Liver (tissue), 9 donors: Measurements from ENCODE around the gene TANC1. TPM values are rescaled to one million over a fixed set of nuclear protein-coding genes. Genes with fewer than 3 reads are reported as not detected.

Source experiments
- DNase-seq: peaks from one replicate; pipeline ENCODE4 v3.0.0-alpha.2; 2017; ENCODE audit warnings: low spot score
- H3K27ac ChIP-seq, 2 donors: one replicate each; pipeline ENCODE4 v1.7.0; 2013; ENCODE audit warnings: inconsistent platforms in 2 of 2, low read length in 2 of 2, control low read depth in 1 of 2, low read depth in 1 of 2, mild to moderate bottlenecking in 1 of 2
- H3K27me3 ChIP-seq, 4 donors: one replicate each; pipeline versions ENCODE4 v1.6.1 to v1.7.0; 2013; ENCODE audit warnings: low read length in 3 of 4, inconsistent platforms in 1 of 4, mild to moderate bottlenecking in 1 of 4, moderate library complexity in 1 of 4; ENCODE audit not compliant: control insufficient read depth in 4 of 4, insufficient read depth in 4 of 4
- H3K36me3 ChIP-seq, 4 donors: one replicate each; pipeline versions ENCODE4 v1.6.1 to v1.7.0; 2013; ENCODE audit warnings: low read length in 3 of 4, mild to moderate bottlenecking in 3 of 4, low read depth in 1 of 4, moderate library complexity in 1 of 4; ENCODE audit not compliant: control insufficient read depth in 4 of 4, insufficient read depth in 3 of 4
- H3K4me1 ChIP-seq, 4 donors: one replicate each; pipeline versions ENCODE4 v1.6.1 to v1.7.0; 2013; ENCODE audit warnings: low read length in 3 of 4, mild to moderate bottlenecking in 3 of 4, moderate library complexity in 1 of 4; ENCODE audit not compliant: control insufficient read depth in 4 of 4, insufficient read depth in 4 of 4
- H3K4me3 ChIP-seq, 3 donors: one replicate each; pipeline versions ENCODE4 v1.6.1 to v1.7.0; 2013; ENCODE audit warnings: low read length in 3 of 3, control low read depth in 1 of 3, low read depth in 1 of 3, mild to moderate bottlenecking in 1 of 3
- H3K9ac ChIP-seq, 2 donors: one replicate each; pipeline ENCODE4 v1.7.0; 2013; ENCODE audit warnings: low read length in 2 of 2, mild to moderate bottlenecking in 2 of 2, moderate library complexity in 2 of 2, control low read depth in 1 of 2, low read depth in 1 of 2
- H3K9me3 ChIP-seq, 4 donors: one replicate each; pipeline versions ENCODE4 v1.6.1 to v1.7.0; 2013; ENCODE audit warnings: low read length in 3 of 4; ENCODE audit not compliant: control insufficient read depth in 4 of 4
- EGR1 ChIP-seq, 2 donors: IDR thresholded peaks; 2 replicates each; pipeline ENCODE4 v1.6.1; 2016 to 2018; ENCODE audit warnings: antibody characterized with exemption in 2 of 2, low read depth in 2 of 2
- FOXA1 ChIP-seq: IDR thresholded peaks from 2 replicates; pipeline ENCODE4 v1.6.1; 2016; ENCODE audit warnings: antibody characterized with exemption
- FOXA2 ChIP-seq: IDR thresholded peaks from 2 replicates; pipeline ENCODE4 v1.6.1; 2016; ENCODE audit warnings: antibody characterized with exemption
- GABPA ChIP-seq, 2 donors: IDR thresholded peaks in 1 of 2; conservative IDR thresholded peaks in 1 of 2; 2 replicates each; pipeline ENCODE4 v1.6.1; 2016; ENCODE audit warnings: antibody characterized with exemption in 2 of 2, mild to moderate bottlenecking in 1 of 2, moderate library complexity in 1 of 2
- HNF4A ChIP-seq, 2 donors: conservative IDR thresholded peaks; 2 replicates each; pipeline ENCODE4 v1.6.1; 2016; ENCODE audit warnings: antibody characterized with exemption in 2 of 2, mild to moderate bottlenecking in 2 of 2
- HNF4G ChIP-seq: IDR thresholded peaks from 2 replicates; pipeline ENCODE4 v1.6.1; 2016; ENCODE audit warnings: antibody characterized with exemption
- JUND ChIP-seq, 2 donors: IDR thresholded peaks; 2 replicates each; pipeline ENCODE4 v1.6.1; 2016; ENCODE audit warnings: antibody characterized with exemption in 2 of 2
- RAD21 ChIP-seq, 2 donors: IDR thresholded peaks; 2 replicates each; pipeline ENCODE4 v1.6.1; 2016; ENCODE audit warnings: antibody characterized with exemption in 2 of 2, mild to moderate bottlenecking in 2 of 2
- RXRA ChIP-seq, 2 donors: IDR thresholded peaks; 2 replicates each; pipeline ENCODE4 v1.6.1; 2017 to 2018; ENCODE audit warnings: antibody characterized with exemption in 2 of 2, mild to moderate bottlenecking in 1 of 2
- TAF1 ChIP-seq: conservative IDR thresholded peaks from 2 replicates; pipeline ENCODE4 v1.6.1; 2016; ENCODE audit warnings: antibody characterized with exemption, mild to moderate bottlenecking
- YY1 ChIP-seq: IDR thresholded peaks from 2 replicates; pipeline ENCODE4 v1.6.1; 2016; ENCODE audit warnings: antibody characterized with exemption, mild to moderate bottlenecking
- WGBS: extraction: QIAGEN DNeasy Blood & Tissue Kit; methylation state at CpG from one replicate; pipeline ENCODE4 v1.1.7; 2013; 5-methylcytosine and 5-hydroxymethylcytosine counted together
- polyA plus RNA-seq, 2 donors: library from polyadenylated mRNA; stranded (reverse) in 1 of 2; unstranded in 1 of 2; fragments of 200-250 nt in 1 of 2; fragments of >200 nt in 1 of 2; fragmentation: Nextera tagmentation in 1 of 2; extraction: Ambion mirVana in 1 of 2; gene quantifications; one replicate each; pipeline versions ENCODE4 v1.2.1 to v1.2.3, GENCODE V29; 2013 to 2015
- total RNA-seq, 2 donors: library from RNA; depleted of rRNA; stranded (reverse); fragments of >200 nt; gene quantifications; one replicate each; pipeline ENCODE4 v1.2.3, GENCODE V29; 2014
- TF ChIP-seq, protein P1 (sequence below): IDR thresholded peaks from 2 replicates; pipeline ENCODE4 v1.6.1; 2016; ENCODE audit warnings: antibody characterized with exemption
- TF ChIP-seq, protein P2 (sequence below): IDR thresholded peaks from 2 replicates; pipeline ENCODE4 v1.6.1; 2016; ENCODE audit warnings: antibody characterized with exemption
- TF ChIP-seq, protein P3 (sequence below): fragments of 150-350 bp; IDR thresholded peaks from 2 replicates; pipeline ENCODE4 v1.5.1; 2017; ENCODE audit warnings: improper control_type of control experiment, low read depth, low read length; ENCODE audit not compliant: missing input control
- TF ChIP-seq, protein P4 (sequence below): IDR thresholded peaks from 2 replicates; pipeline ENCODE4 v1.6.1; 2016; ENCODE audit warnings: antibody characterized with exemption
- donor health status: healthy.
- donor health status: healthy.
- donor health status: healthy.
- donor health status: healthy.
- donor health status: healthy.

The TANC1 gene
- total and polyA plus RNA-seq, 4 donors = 3.7 to 17.7 (median 5.2) TPM

DNA sequence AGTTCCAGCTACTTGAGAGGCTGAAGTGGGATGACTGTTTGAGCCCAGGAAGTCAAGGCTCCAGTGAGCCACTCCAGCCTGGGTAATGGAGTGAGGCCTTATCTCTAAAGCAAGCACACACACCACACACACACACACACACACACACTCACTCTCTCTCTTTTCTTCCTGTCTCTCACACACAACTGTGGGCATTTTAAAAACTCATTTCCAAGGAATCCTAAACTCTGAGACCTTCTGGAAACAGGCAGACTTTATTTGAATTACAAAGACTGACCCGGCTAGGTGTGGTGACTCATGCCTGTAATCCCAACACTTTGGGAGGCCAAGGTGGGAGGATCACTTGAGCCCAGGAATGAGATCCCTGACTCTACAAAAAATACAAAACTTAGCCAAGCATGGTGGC is 296.7 kb downstream of the TANC1 start:
- H3K9me3 ChIP-seq = no peaks in the 10 kb centered on the region
- H3K27ac ChIP-seq = no peak overlapping the region
- WGBS = 94% methylated on average over 1 of the region's 1 CpG
- H3K4me3 ChIP-seq = no peak overlapping the region
- H3K4me1 ChIP-seq = peaks cover 0 to 7% (median 3%) of the 10 kb centered on the region in 4 donors
- TF ChIP-seq JUND (IDR thresholded peaks at IDR 0.05) = no peak
- TF ChIP-seq GABPA (IDR thresholded peaks at IDR 0.05 in 1 of 2, conservative IDR thresholded peaks at IDR 0.05 in 1 of 2) = no peak
- no peak for TF ChIP-seq YY1
- TF ChIP-seq RAD21 (IDR thresholded peaks at IDR 0.05) = no peak
- TF ChIP-seq, protein P1, sequence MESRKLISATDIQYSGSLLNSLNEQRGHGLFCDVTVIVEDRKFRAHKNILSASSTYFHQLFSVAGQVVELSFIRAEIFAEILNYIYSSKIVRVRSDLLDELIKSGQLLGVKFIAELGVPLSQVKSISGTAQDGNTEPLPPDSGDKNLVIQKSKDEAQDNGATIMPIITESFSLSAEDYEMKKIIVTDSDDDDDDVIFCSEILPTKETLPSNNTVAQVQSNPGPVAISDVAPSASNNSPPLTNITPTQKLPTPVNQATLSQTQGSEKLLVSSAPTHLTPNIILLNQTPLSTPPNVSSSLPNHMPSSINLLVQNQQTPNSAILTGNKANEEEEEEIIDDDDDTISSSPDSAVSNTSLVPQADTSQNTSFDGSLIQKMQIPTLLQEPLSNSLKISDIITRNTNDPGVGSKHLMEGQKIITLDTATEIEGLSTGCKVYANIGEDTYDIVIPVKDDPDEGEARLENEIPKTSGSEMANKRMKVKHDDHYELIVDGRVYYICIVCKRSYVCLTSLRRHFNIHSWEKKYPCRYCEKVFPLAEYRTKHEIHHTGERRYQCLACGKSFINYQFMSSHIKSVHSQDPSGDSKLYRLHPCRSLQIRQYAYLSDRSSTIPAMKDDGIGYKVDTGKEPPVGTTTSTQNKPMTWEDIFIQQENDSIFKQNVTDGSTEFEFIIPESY = no peak
- DNase-seq = no peak
- H3K36me3 ChIP-seq = peaks cover 0 to 2% (median under 1%) of the 10 kb centered on the region in 4 donors
- no peak overlapping the region for H3K9ac ChIP-seq
- H3K27me3 ChIP-seq = no peaks in the 10 kb centered on the region

DNA sequence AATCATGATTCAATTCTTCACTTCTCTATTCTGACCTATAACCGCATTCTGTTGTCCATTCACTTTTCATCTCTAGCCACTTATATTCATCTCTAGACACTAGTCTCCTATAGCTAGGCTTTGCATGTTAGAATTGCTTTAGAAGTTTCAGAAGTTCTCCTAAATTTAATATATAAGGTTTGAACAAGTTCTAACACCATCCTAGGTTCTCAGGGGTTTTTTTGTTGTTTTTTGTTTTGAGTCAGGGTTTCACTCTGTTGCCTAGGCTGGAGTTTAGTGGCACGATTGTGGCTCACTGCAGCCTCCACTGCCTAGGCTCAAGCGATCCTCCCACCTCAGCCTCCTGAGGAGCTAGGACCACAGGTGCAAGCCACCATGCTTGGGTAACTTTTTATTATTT is 298.1 kb downstream of the TANC1 start:
- Histone ChIP-seq H3K36me3 (peaks cover 0 to 8% (median 3%) of the 10 kb centered on the region in 4 donors), H3K4me1 (peaks cover 0 to 7% (median 3%) of the 10 kb centered on the region in 4 donors), H3K9ac (no peak overlapping the region), H3K27ac (no peak overlapping the region), H3K4me3 (no peak overlapping the region), H3K27me3 (no peaks in the 10 kb centered on the region), H3K9me3 (no peaks in the 10 kb centered on the region)
- TF ChIP-seq TAF1 (no peak), HNF4A (conservative IDR thresholded peaks at IDR 0.05) (no peak), RXRA (IDR thresholded peaks at IDR 0.05) (no peak), HNF4G (no peak), RAD21 (IDR thresholded peaks at IDR 0.05) (no peak), FOXA1 (no peak), JUND (IDR thresholded peaks at IDR 0.05) (no peak), EGR1 (IDR thresholded peaks at IDR 0.05; ENCODE audit: low read depth in 2 of 2) (no peak), GABPA (IDR thresholded peaks at IDR 0.05 in 1 of 2, conservative IDR thresholded peaks at IDR 0.05 in 1 of 2) (no peak), FOXA2 (no peak), YY1 (no peak)
- TF ChIP-seq, protein P1 = no peak
- TF ChIP-seq, protein P2, sequence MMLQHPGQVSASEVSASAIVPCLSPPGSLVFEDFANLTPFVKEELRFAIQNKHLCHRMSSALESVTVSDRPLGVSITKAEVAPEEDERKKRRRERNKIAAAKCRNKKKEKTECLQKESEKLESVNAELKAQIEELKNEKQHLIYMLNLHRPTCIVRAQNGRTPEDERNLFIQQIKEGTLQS = no peak
- TF ChIP-seq, protein P3, sequence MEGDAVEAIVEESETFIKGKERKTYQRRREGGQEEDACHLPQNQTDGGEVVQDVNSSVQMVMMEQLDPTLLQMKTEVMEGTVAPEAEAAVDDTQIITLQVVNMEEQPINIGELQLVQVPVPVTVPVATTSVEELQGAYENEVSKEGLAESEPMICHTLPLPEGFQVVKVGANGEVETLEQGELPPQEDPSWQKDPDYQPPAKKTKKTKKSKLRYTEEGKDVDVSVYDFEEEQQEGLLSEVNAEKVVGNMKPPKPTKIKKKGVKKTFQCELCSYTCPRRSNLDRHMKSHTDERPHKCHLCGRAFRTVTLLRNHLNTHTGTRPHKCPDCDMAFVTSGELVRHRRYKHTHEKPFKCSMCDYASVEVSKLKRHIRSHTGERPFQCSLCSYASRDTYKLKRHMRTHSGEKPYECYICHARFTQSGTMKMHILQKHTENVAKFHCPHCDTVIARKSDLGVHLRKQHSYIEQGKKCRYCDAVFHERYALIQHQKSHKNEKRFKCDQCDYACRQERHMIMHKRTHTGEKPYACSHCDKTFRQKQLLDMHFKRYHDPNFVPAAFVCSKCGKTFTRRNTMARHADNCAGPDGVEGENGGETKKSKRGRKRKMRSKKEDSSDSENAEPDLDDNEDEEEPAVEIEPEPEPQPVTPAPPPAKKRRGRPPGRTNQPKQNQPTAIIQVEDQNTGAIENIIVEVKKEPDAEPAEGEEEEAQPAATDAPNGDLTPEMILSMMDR = no peak
- TF ChIP-seq, protein P4, sequence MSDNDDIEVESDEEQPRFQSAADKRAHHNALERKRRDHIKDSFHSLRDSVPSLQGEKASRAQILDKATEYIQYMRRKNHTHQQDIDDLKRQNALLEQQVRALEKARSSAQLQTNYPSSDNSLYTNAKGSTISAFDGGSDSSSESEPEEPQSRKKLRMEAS = no peak
- no peak for DNase-seq
- 98% methylated on average over 3 of the region's 3 CpGs for WGBS
